ENCODE results near the gene HOXC6.

Gene HOXC6

DNA sequence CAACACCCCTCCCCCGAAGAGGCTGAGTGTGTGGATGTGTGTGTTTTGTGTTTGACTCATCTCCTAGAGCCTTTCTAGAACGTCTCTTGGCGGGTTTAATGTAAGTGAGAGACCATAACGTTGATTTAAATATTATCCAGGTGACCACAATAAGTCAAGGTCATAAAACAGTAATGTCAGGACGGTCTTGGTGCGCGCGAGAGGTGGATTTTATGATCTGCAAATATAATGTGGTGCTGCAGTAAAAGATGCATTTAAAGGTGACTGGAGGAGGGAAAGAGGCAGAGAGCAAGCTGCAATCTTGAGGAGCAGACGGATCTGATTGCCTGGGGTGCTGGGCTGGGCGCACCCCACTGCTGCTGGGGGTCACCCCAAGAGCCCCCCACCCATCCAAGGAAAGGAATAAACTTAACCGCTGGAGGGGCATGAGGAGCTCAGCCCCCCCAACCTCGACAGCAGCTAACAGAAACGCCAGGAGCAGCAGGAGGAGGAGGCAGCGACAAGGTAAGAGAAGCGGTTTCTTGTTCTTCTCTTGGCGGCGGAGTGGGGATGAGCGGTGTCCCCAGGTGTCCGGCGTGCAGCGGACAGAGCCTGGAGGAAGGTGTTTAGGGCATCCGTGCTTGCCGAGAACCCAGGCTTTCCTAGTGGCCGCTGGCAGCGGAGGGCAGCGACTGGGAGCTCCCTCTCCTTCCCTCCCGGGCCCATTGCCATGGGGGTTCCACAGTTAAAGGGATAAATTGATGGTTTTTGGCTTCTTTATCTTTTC is 37.7 kb upstream of the HOXC6 start:
- DNase-seq = no peak

DNA sequence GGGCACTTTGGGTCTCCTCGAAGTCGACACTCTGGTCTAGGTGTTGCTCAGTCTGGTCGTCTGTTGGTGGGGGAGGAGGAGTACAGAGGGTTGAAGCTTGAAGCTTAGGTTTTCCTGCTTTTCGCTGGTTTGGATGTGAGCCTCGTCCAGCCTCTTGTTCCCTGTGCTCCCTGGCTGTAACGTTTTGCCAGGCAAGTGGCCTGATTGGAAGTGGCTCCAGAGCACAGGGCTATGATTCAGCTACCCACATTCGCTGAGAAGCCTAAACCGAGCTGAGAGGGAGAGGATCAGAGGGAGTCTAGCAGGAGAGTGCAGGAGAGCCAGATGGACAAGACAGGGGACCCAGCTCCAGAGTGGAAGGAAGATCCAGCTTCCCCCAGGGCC is 37.2 kb upstream of the HOXC6 start:
- DNase-seq = no peak

DNA sequence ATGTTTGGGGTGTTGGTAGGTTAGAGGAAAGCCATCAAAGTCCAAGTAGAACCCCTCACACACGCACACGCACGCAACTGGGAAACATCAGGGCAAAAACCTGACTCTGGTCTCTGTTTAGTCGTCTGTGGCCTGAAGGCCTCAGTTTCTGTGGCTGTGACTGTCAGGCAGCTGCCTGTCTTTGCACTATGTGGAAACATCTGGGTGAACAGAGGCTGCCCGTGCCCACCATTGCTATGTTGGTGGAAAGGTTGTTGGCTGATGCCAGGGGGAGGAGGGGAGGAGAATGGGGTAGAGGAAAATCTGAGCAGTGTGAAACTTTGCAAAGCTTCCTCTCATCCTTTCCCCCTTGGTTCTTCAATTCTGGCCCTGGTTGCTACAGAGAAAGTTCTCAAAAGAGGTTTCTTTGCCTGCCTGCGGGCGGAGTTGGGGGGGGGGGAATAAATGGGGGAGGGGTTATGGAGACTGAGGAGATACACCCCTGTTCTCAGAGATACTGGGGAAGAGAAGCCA is 35.8 kb upstream of the HOXC6 start:
- no peak for DNase-seq

DNA sequence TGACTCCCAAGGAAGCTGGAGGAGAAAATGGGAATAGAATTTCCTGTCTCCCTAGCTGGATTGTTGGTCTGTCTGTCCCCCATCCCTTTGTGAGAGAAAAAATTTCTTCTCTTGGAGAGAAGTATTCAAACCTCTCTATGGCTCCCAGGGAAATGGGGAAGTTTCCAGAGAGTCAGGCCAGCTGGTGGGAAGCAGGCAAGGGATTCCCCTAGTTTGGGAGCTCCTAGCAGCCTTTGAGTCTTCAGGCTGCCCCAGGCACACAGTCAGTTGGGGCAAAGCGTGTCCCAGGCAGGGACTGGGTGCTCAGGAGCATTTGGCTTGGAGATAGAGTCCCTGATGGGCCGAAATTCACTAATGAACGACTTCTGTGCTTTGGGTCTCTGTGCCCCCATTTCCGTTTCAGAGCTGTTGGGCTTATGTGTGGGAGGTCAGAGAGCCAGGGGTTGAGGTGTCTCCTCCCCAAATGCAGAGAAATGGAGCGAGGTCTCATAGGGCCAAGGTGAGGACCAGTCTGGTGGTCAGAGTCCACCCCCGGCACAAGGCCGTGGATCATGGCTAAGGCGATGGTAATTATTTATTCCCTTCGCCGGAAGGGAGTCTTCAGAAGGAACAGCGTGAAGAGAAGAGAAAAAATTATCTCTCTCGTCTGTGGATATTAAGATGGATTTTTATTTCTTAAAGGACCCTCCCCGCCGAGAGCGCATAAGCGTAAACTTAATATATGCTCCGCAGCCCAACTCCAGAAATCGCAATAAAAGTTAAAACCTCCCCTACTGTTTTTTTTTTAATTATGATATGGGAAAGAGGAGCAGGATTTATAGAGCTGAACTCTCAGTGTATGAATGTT is 34.9 kb upstream of the HOXC6 start:
- DNase-seq = no peak

DNA sequence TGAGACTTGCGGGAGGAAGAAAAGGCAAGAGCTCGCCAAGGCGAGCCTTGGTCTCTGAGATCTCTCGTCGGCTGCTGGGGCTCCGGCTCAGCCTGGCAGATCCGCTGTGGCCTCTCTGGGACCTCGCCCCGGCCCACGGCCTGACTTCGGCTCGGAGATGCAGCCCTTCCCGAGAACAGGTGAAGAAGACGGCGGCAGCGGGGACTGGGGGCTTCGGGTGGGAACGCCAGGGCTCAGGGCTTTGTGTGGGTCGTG is 34.3 kb upstream of the HOXC6 start:
- no peak for DNase-seq

DNA sequence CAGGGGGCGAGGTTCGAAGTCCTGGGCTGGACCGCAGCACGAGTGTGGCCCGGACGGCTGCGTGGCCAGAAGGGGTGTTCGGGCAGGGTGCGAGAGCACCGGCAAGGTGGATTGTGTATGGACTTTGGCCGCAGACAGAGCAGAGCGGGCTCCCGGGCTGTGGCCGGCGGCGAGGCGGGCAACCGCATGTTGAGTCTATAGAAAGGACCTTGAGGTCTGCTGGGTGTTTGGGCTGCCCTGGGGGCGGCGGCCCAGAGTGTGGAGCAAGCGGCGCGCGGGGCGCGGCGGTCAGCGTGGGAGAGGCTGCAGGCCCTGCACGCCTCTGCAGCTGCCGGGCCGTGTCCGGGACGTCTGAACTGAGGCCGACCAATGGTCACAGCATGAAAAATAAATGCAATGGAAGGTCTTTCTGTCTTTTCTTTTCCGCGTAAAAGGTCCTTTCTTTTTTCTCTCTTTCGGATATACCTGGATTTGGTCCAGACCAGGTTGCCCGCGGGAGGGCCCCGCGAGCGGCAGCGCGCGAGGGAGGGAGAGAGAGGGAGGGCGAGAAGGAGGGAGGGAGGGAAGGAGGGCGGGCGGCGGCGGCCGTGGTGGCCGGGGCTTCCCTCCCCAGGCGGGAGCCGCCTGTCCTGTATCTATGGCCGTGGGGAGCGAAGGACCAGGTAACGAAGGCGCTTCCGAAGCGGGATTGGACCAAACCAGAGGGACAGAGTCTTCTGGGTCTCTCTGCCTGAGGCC is 33.8 kb upstream of the HOXC6 start:
- DNase-seq = no peak

DNA sequence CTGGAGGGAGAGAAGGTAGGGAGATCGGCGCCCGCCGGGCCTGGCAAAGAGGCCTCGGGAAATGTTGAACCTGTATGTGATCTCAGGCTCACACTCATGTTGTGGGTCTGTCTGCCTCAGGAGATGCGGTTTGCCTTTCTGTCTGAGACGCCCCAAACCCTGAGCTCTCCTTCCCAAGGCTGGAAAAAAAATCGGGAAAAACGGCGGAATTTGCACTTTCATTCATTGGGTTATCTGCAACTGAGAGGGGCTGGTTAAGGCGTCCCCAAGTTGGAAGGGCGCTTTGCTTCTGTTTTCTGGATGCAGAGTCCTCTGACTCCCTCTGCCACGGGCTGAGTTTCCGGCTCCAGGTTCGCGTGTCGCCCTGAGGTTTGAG is 33.2 kb upstream of the HOXC6 start:
- no peak for DNase-seq

DNA sequence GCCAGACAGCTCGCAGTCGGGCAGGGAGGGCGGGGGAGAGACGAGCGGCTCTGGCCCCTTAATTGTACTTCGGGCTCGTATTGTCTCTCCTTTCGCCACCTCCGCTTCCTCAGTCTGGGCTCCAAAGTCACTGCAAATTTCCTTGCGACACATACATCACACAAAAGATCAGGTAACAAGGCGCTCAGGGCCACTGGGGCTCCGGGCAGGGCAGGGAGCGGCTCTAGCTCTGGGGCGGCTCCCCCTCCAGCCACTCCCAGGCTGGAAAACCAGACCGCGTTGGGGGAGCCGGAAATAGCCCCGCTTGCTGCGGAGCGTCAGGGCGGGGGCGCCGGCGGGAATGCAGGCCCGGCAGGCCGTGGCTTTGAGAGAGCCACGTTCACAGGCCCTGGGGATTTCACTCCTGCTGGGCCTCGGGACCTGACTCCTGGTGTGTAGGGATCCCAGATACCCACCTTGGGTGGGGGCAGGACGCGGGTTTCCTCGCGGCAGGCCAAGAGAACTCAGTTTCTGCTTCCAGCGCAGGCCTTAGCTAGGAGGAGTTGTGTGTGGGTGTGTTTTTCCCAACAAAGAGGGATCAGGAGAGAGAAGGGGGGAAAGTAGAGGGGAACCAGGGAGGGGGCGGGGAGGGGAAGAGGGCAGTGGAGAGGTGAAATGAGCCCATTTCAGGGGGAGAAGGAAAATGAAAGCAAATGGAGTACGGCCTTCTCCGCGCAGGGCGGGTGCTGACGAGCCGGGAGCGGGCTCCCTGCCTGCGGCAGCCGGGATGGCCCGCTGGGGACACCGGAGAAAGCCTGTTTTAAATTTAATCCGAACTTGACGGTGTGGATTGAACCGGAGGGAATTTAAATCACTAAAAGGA is 32.6 kb upstream of the HOXC6 start:
- DNase-seq = no peak

DNA sequence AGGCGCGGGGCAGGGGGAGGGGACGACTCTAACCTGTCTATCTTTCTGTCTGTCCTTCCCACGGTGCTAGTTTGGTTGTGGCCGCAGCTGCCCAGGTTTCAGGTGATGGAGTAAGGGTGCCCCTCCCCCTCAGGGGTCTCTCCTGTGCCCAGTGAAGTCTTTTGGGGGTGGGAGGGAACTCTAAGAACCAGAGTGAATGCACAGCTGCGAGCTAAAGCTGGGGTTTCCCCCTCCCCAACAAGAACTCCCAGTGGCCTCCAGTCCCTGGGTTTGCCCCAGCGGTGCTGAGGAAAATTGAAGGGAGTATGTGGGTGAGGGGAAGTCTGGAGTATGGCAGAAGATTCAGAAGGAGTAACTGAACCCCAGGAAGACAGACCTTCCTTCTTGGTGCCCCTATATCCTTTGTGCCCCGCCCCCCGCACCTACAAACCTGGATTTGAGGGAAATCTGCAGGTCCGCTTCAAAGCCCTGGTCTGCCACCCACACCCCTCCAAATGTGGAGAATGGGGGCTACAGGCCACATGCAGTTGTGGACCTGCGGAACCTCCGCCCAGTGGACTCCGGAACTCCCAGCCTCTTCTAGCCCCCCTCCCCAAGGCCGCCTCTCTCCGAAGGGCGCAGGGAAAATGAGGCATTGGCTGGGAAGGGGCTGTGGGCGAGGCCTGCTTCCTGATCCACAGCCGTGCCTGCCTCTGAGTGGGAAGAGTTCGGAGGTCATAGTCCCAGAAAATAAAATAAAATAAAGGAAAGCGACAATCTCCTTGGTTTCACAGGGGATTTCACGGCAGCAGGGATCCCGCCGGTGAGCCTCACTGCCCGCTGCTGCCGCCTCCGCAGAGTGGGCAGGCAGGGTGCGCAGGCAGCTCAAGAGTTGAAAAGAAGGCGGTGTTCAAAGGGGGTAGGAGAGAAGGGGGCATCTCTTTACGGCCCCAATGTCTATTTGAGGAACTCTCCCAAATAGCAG is 31.7 kb upstream of the HOXC6 start:
- no peak for DNase-seq

DNA sequence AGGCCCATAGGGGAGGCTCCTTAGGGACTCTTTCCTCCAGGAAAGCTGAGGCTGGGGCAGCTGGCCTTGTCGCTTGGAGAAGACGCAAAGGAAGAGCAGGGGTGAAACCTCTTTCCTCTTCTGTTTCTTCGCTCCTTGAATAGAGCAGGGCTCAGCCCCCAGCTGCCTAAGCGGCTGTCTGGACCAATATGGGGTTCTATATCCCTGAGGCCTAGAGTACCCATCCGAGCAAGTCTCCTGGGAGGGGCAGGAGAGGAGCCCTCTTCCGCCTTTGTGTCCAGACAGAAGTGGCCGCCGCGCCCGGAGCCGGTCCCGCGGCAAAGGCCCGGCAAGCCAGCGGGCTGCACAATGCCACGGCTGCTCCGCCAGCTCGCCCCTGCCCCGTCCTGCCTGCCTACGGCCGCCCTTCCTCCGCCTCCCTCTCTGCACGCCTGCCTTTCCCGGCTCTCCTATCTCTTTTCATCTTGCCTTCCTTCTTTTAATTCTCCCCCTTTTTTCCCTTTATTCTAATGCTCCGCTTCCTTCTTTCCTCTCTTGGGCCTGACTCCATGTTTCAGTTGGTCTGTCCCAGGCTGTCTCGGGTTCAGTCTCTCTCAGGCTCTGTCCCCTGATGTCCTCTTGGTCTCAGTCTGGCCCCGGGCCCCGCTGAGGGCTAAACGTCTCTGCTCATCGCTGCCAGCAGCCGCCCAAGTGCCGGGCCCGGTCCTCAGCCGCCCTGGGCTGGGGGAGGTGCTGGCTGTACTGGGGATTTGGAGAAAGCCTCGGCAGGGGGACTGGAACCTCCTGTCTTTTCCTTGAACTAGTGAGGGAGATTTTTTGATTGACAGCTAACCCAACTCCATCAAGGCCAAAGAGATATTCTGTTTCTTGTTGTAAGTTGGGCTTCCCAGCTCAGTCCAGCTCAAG is 30.8 kb upstream of the HOXC6 start:
- DNase-seq = no peak

DNA sequence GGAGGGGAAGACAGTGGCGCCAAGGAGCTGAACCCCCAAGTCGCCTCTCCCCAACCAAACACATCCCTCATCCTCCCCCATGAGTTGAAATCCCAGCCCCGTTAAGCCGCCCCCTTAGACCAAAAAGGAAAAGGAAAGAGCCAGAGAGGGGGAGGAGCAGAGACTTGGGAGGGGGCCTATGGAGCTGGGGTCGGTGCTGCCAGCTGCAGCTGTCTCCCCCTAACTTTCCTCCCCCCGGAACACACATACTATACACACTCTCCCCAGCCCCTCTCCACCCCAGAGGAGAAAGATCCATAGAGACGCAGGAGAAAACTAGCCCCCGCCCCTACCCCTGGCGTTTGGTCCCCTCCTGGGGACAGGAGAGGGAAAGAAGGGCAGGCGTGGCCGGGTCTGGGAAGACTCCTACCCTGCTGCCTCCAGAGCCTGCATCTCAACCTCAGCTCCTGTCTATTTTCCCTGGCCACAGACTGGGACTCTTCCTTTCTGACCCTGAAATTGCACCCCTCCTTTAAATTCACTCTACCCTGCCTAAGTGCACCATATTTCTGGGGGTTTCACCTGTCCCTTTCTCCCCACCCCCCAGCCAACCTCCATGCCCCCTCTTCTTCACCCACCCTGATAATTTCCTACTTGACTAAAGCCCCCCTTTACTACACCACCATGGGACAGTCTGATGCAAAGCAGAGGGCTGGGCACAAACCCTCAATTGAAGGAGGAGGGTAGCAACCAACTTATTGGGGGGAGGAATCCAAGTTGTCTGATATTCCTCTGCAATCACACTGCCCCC is 29.9 kb upstream of the HOXC6 start:
- no peak for DNase-seq

DNA sequence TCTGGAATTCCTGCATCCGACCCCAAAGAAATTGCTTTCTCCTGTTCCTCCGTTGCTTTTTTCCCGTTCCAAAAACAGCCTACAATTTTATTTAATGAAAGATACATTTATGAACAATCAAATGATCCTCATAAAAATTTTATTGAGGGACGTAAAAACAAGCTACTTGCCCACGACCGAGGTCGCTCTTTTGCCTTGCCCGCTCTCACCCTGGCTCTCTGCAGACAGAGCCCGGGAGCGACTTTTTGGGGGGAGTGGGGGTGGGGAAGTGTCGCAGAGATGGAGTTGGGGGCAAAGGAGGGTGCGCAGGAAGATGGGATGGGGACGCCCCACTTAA is 29.4 kb upstream of the HOXC6 start:
- DNase-seq = no peak

DNA sequence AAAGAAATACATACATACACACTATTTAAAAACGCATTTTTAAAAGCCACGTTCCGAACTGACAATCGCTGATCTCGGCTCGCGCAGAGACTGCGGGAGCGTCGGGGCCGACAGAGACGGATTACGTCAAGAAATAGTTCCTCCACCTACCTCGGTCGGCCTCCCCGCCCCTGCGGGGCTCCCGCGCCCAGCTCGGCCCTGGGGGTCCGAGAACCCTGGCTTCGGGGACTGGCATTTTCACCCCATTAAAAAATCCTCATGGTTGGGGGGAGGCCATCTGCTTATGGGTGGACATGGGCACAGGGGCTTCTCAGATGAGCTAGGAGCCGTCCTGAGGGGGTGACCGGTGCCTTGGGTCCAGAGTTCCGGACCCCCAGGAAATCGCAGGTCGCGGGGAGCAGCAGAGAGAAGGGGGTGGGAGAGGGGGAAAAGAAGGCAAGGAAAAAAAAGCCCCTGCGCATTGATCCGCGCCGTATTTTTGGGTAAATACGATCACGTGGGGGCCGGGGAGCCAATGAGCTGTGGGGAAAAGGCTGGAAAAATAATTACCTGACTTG is 28.6 kb upstream of the HOXC6 start:
- no peak for DNase-seq

DNA sequence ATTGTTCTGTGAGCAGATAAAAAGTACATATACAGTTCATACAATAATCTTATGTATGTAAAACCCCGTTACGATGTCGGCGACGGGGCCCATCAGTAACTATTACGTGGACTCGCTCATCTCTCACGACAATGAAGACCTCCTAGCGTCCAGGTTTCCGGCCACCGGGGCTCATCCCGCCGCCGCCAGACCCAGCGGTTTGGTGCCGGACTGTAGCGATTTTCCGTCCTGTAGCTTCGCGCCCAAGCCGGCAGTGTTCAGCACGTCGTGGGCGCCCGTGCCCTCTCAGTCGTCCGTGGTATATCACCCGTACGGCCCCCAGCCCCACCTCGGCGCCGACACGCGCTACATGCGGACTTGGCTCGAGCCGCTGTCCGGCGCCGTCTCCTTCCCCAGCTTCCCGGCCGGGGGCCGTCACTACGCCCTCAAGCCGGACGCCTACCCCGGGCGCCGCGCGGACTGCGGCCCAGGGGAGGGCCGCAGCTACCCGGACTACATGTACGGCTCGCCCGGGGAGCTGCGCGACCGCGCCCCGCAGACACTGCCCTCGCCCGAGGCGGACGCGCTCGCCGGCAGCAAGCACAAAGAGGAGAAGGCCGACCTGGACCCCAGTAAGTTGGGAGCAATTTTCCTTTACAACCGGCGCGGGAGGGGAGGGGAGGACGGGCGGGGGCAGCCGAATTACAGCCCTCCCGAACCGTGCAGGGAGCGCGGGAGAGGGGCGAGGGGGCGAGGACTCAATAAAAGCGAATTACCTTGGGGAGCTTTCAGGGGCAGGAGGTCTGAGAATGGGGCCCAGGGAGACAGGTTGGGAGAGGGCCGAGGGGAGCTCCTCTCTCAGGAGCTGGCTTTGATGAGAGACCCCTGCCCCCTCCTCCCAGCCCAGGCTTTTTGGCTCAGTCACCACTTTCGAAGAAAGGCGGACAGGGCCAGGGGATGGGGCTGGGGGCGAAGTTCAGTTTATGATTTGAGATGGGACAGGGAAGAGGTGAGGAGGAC is 27.8 kb upstream of the HOXC6 start, which contains the start of gene HOXC9:
TSS of gene HOXC9 (plus strand) at position 46 of the 999 bp plus-strand sequence. CDS start at position 74, 28 bp downstream.
- DNase-seq = no peak

DNA sequence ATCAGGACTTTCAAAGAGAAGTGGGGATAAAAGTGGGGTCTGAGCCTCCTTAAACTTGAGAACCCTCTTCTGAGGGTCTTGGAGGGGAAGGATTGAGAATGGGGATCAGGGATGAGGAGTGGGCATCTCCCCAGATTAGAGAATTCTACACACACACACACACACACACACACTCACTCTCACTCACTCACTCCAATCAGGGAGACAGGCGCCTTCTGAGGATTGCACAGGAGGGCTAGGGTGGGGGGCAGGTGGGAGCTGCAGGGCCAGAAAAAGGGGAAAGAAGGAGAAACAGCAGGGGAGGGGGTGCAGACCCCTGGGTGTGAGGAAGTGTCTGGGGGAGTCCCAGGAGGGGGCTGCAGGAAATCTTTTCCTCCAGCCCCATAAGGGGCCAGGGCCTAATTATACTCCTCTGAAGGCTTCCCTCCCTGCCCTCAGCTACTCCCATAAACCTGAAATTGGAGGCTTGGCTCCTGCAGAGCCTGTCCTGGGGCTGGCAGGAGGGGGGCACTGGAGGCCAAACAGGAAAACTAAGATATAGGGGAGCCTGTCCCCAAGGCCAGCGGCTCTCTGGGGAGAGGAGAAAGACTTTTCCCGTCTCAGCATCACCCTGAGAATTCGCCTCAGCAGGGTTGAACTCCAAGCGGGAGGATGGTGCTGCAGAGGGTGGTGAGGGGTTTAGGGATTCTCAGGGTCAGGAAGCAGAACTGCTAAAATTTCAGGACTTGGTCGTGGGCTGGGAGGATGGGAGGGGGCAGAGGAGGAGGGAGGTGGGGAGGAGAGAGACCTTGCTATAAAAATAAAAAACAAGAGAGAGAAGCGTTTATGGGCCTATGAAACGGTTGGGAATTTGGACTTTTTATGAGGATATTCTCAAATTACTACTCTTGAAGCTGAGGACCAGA is 26.7 kb upstream of the HOXC6 start:
- DNase-seq = no peak

DNA sequence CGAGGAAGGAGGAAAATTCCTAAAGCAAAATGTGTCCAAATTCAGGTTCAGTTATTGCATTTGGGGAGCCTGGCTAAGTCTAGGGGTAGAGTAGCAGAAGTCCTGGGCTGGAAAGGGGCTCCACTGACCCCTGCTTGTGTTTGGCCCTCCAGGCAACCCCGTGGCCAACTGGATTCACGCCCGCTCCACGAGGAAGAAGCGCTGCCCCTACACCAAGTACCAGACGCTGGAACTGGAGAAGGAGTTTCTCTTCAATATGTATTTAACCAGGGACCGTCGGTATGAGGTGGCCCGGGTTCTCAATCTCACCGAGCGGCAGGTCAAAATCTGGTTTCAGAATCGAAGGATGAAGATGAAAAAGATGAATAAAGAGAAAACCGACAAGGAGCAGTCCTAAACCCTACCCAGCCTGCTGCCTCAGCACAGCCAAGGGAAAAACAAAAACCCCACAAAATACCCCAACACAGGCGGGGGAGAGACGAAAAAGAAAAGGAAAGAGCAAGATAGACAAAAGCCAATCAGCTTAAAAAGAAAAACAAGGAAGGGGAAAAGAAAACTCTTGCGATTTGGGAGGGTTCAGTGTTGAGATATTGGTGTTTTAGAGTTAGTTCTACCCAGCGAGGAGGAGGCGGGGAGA is 25.8 kb upstream of the HOXC6 start:
- DNase-seq = no peak
